ENCODE results near the gene ACTMAP. TPM values are rescaled to one million over a fixed set of nuclear protein-coding genes. Genes with fewer than 3 reads are reported as not detected.
"Not testable (repeated sequence)": the region's sequence is repeated elsewhere in the genome, so short reads cannot be mapped to it uniquely, and the experiment has no call there.

The ACTMAP gene
- total and polyA plus RNA-seq, 4 donors, result 0.88 to 6.1 (median 3.7) TPM

DNA sequence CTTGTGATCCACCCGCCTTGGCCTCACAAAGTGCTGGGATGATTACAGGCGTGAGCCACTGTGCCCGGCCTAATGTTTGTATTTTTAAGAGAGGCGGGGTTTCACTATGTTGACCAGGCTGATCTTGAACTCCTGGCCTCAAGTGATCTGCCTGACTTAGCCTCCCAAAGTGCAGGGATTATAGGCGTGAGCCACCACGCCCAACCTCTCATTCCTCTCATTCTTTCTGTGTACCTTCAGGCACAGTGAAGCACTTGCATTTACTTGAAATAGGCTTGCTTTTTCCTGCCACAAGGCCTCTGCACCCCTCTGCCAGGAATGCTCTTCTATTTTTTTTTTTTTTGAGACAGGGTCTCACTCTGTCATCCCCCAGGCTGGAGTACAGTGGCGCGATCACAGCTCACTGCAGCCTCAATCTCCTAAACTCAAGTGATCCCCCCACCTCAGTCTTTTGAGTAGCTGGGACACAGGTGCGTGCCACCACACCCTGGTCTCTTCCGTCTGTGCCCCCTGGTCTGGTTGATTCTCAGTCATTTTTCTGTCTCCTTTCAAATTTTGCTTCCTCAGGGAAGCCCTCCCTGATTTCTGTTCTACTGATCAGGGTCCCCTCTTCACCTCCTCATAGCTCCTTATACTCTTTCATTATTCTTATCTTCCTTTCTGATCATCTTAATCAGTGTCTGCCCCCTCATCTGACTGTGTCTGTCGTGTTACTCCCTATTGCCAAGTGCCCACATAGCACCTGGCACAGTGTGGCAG lies 15.1 kb downstream of the ACTMAP start:
- Histone ChIP-seq H3K27ac (ENCODE audit: low read depth in 1 of 2, low read length in 2 of 2) (no peak overlapping the region), H3K36me3 (ENCODE audit: control insufficient read depth in 1 of 2, insufficient read depth in 2 of 2, low read length in 1 of 2) (peaks cover under 1 to 18% of the 10 kb centered on the region in 2 donors), H3K4me1 (ENCODE audit: control insufficient read depth in 1 of 2, insufficient read depth in 2 of 2, low read length in 2 of 2) (no peaks in the 10 kb centered on the region), H3K4me3 (ENCODE audit: low read length in 2 of 2) (no peak overlapping the region), H3K27me3 (ENCODE audit: control insufficient read depth in 1 of 2, insufficient read depth in 2 of 2, low read length in 1 of 2) (no peaks in the 10 kb centered on the region), H3K9me3 (ENCODE audit: control insufficient read depth, low read length) (no peaks in the 10 kb centered on the region)
- DNase-seq (no peak), ATAC-seq (ENCODE audit: low FRiP score) (no peak)
- intact Hi-C loops (cut with DNase I), result no loop called here
- 89 to 90% methylated on average over 11 of the region's 11 CpGs for WGBS, 2 donors

DNA sequence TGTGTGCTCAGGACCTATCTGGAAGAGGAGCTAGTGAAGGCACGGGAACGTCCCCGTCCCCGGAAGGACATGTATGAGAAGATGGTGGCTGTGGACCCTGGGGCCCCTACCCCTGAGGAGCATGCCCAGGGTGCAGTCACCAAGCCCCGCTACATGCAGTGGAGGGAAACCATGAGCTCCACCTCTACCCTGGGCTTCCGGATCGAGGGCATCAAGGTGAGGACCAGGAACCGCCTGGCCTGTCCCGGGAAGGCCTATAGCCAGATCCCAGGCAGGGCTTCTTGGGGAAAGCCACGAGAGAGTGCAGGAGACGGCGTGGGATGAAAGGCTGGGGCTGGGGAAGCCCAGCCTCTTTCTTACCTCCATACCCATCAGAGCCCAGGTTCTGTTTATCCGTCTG lies 17.1 kb downstream of the ACTMAP start:
- 94 to 95% methylated on average over 13 of the region's 13 CpGs for WGBS, 2 donors
- ATAC-seq (ENCODE audit: low FRiP score) (no peak), DNase-seq (no peak)
- Histone ChIP-seq H3K4me1 (ENCODE audit: control insufficient read depth in 1 of 2, insufficient read depth in 2 of 2, low read length in 2 of 2) (no peaks in the 10 kb centered on the region), H3K27ac (ENCODE audit: low read depth in 1 of 2, low read length in 2 of 2) (no peak overlapping the region), H3K36me3 (ENCODE audit: control insufficient read depth in 1 of 2, insufficient read depth in 2 of 2, low read length in 1 of 2) (peaks cover 2 to 13% of the 10 kb centered on the region in 2 donors), H3K27me3 (ENCODE audit: control insufficient read depth in 1 of 2, insufficient read depth in 2 of 2, low read length in 1 of 2) (no peaks in the 10 kb centered on the region), H3K9me3 (ENCODE audit: control insufficient read depth, low read length) (no peaks in the 10 kb centered on the region), H3K4me3 (ENCODE audit: low read length in 2 of 2) (no peak overlapping the region)
- intact Hi-C loops (cut with DNase I), result no loop called here

DNA sequence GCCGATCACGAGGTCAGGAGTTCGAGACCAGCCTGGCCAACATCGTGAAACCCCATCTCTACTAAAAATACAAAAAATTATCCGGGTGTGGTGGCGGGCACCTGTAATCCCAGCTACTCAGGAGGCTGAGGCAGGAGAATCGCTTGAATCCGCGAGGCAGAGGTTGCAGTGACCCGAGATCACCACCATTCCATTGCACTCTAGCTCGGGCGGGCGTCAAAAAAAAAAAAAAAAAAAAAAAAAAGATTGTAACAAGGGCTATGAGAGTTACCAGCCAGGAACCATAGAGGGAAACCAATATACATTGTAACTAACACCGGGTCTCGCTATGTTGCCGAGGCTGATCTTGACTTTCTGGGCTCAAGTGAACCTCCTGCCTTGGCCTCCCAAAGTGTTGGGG lies 18.0 kb downstream of the ACTMAP start:
- intact Hi-C loops (cut with DNase I); H3K4me3 ChIP-seq (ENCODE audit: low read length in 2 of 2); ATAC-seq (ENCODE audit: low FRiP score); H3K27me3 ChIP-seq (ENCODE audit: control insufficient read depth in 1 of 2, insufficient read depth in 2 of 2, low read length in 1 of 2); DNase-seq; H3K27ac ChIP-seq (ENCODE audit: low read depth in 1 of 2, low read length in 2 of 2); H3K4me1 ChIP-seq (ENCODE audit: control insufficient read depth in 1 of 2, insufficient read depth in 2 of 2, low read length in 2 of 2); H3K9me3 ChIP-seq (ENCODE audit: control insufficient read depth, low read length): not testable (repeated sequence)
- 95 to 96% methylated on average over 16 of the region's 16 CpGs for WGBS, 2 donors
- H3K36me3 ChIP-seq (ENCODE audit: control insufficient read depth in 1 of 2, insufficient read depth in 2 of 2, low read length in 1 of 2), result peaks cover 2 to 11% of the 10 kb centered on the region in 2 donors

DNA sequence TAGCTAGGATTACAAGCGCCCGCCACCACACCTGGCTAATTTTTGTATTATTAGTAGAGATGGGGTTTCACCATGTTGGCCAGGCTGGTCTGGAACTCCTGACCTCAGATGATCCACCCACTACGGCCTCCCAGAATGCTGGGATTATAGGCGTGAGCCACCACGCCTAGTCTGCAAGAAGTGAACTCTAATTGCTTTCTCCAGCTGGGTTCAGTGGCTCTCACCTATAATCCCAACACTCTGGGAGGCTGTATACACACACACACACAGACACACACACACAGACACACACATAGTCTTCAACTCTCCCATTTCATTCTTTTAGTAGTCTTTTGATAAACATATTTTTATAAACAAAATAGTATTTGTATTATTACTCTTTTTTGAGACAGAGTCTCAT lies 20.2 kb downstream of the ACTMAP start:
- H3K27me3 ChIP-seq (ENCODE audit: control insufficient read depth in 1 of 2, insufficient read depth in 2 of 2, low read length in 1 of 2); intact Hi-C loops (cut with DNase I); H3K36me3 ChIP-seq (ENCODE audit: control insufficient read depth in 1 of 2, insufficient read depth in 2 of 2, low read length in 1 of 2); ATAC-seq (ENCODE audit: low FRiP score); H3K4me3 ChIP-seq (ENCODE audit: low read length in 2 of 2); H3K9me3 ChIP-seq (ENCODE audit: control insufficient read depth, low read length); H3K27ac ChIP-seq (ENCODE audit: low read depth in 1 of 2, low read length in 2 of 2); H3K4me1 ChIP-seq (ENCODE audit: control insufficient read depth in 1 of 2, insufficient read depth in 2 of 2, low read length in 2 of 2); DNase-seq: not testable (repeated sequence)
- WGBS, 2 donors, result 91 to 94% methylated on average over 5 of the region's 5 CpGs

DNA sequence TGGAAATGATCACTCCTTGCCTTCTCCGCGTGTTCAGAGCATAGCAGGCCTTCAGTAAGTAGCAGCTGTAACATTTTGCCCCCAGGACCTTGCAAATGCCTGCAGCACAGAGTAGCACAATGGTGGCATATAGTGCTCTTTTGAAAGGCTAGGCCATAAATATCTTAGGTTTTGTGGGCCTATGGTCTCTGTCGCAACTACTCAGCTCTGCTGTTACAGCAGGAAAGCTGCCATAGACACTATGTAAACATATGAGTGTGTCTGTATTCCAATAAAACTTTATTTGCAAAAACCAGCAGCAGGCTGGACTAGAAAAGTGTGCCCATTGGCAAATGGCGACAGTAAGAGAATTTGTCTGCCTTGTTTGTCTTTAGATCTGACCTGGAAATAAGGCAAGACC lies 24.0 kb downstream of the ACTMAP start:
- Histone ChIP-seq H3K27me3 (ENCODE audit: control insufficient read depth in 1 of 2, insufficient read depth in 2 of 2, low read length in 1 of 2) (no peaks in the 10 kb centered on the region), H3K36me3 (ENCODE audit: control insufficient read depth in 1 of 2, insufficient read depth in 2 of 2, low read length in 1 of 2) (peaks cover 2 to 4% of the 10 kb centered on the region in 2 donors), H3K4me1 (ENCODE audit: control insufficient read depth in 1 of 2, insufficient read depth in 2 of 2, low read length in 2 of 2) (no peaks in the 10 kb centered on the region), H3K27ac (ENCODE audit: low read depth in 1 of 2, low read length in 2 of 2) (no peak overlapping the region), H3K4me3 (ENCODE audit: low read length in 2 of 2) (no peak overlapping the region), H3K9me3 (ENCODE audit: control insufficient read depth, low read length) (no peaks in the 10 kb centered on the region)
- DNase-seq (no peak), ATAC-seq (ENCODE audit: low FRiP score) (no peak)
- WGBS, 2 donors, result 97 to 98% methylated on average over 4 of the region's 4 CpGs
- intact Hi-C loops (cut with DNase I), result no loop called here

DNA sequence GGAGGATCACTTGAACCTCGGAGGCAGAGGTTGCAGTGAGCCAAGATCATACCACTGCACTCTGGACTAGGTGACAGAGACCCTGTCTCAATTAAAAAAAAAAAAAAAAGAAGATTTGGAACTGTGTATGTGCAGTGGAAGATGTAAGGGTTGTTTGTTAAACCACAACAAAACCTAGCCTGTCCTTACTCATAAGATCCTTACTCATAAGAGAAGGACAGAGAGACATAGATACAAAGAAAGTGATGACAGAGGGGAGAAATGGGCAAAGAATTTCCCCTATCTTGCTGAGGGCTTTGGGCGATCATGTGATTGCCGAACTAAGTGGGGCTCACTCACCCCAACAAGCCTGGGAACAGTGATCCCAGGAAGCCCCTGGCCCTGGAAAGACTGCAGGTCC lies 25.4 kb downstream of the ACTMAP start:
- no peak for ATAC-seq (ENCODE audit: low FRiP score)
- no peak overlapping the region for H3K27ac ChIP-seq (ENCODE audit: low read depth in 1 of 2, low read length in 2 of 2)
- intact Hi-C loops (cut with DNase I), result no loop called here

DNA sequence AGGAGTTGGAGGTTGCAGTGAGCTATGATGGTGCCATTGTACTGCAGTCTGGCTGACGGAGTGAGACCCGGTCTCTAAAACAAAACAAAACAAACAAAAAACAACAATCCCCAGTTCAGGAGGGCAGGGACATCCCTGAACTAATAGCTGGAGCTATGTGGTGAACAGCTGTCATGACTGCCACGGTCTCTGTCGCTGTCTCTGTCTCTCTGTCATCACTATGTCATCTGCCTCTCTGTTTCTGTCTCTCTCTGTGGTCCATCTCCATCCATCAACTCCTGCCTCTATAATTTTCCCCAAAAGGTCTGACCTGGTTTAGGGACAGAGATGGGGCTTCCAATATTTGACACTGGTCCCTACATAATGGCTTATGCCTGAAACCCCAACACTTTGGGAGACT lies 26.0 kb downstream of the ACTMAP start:
- Histone ChIP-seq H3K27me3 (ENCODE audit: control insufficient read depth in 1 of 2, insufficient read depth in 2 of 2, low read length in 1 of 2) (no peaks in the 10 kb centered on the region), H3K4me1 (ENCODE audit: control insufficient read depth in 1 of 2, insufficient read depth in 2 of 2, low read length in 2 of 2) (no peaks in the 10 kb centered on the region), H3K27ac (ENCODE audit: low read depth in 1 of 2, low read length in 2 of 2) (no peak overlapping the region), H3K36me3 (ENCODE audit: control insufficient read depth in 1 of 2, insufficient read depth in 2 of 2, low read length in 1 of 2) (peaks cover 0 to 2% of the 10 kb centered on the region in 2 donors), H3K9me3 (ENCODE audit: control insufficient read depth, low read length) (no peaks in the 10 kb centered on the region), H3K4me3 (ENCODE audit: low read length in 2 of 2) (no peak overlapping the region)
- DNase-seq (no peak), ATAC-seq (ENCODE audit: low FRiP score) (no peak)
- intact Hi-C loops (cut with DNase I), result no loop called here
- 88 to 93% methylated on average over 4 of the region's 4 CpGs for WGBS, 2 donors

More for the DNA sequence above, 25.4 kb downstream of the ACTMAP start:
- Histone ChIP-seq H3K27me3 (ENCODE audit: control insufficient read depth in 1 of 2, insufficient read depth in 2 of 2, low read length in 1 of 2) (no peaks in the 10 kb centered on the region), H3K4me3 (ENCODE audit: low read length in 2 of 2) (no peak overlapping the region), H3K4me1 (ENCODE audit: control insufficient read depth in 1 of 2, insufficient read depth in 2 of 2, low read length in 2 of 2) (no peaks in the 10 kb centered on the region), H3K9me3 (ENCODE audit: control insufficient read depth, low read length) (no peaks in the 10 kb centered on the region), H3K36me3 (ENCODE audit: control insufficient read depth in 1 of 2, insufficient read depth in 2 of 2, low read length in 1 of 2) (peaks cover 0 to 2% of the 10 kb centered on the region in 2 donors)
- 95 to 96% methylated on average over 3 of the region's 3 CpGs for WGBS, 2 donors
- no peak for DNase-seq

DNA sequence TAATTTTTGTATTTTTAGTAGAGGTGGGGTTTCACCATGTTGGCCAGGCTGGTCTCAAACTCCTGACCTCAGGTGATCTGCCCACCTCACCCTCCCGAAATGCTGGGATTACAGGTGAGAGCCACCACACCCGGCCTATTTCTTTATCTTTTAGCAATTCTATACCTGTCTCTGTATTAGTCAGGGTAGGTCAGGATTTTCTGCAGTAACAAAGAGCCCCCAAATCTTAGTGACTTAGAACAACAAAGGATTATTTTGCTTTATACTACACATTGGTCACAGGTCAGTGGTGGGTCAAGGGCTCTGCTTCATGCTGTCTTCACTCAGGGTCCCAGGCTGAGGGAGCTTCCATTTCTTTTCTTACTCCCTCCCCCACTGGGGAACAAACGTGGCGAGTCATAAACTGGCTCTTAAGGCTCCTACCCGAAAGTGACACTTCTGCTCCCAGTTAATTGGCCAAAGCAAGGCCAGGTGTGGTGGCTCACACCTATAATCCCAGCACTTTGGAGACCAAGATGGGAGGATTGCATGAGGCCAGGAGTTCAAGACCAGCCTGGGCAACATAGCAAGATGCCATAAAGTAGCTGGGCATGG lies 26.5 kb downstream of the ACTMAP start:
- ATAC-seq (ENCODE audit: low FRiP score), result no peak

More for the DNA sequence above, 26.5 kb downstream of the ACTMAP start:
- Histone ChIP-seq H3K36me3 (ENCODE audit: control insufficient read depth in 1 of 2, insufficient read depth in 2 of 2, low read length in 1 of 2) (peaks cover 0 to 2% of the 10 kb centered on the region in 2 donors), H3K4me3 (ENCODE audit: low read length in 2 of 2) (no peak overlapping the region), H3K27ac (ENCODE audit: low read depth in 1 of 2, low read length in 2 of 2) (no peak overlapping the region), H3K9me3 (ENCODE audit: control insufficient read depth, low read length) (no peaks in the 10 kb centered on the region), H3K27me3 (ENCODE audit: control insufficient read depth in 1 of 2, insufficient read depth in 2 of 2, low read length in 1 of 2) (no peaks in the 10 kb centered on the region), H3K4me1 (ENCODE audit: control insufficient read depth in 1 of 2, insufficient read depth in 2 of 2, low read length in 2 of 2) (no peaks in the 10 kb centered on the region)
- intact Hi-C loops (cut with DNase I), result no loop called here
- 89 to 91% methylated on average over 5 of the region's 5 CpGs for WGBS, 2 donors
- no peak for DNase-seq

Measured in aorta (tissue), 5 donors.